Natural killer cell (primary cell): ENCODE results near the gene ADIPOR2. TPM values are rescaled to one million over a fixed set of nuclear protein-coding genes. Genes with fewer than 3 reads are reported as not detected.

Experiments used
- ATAC-seq, 3 donors: fragments of 150-1000 bp in 2 of 3; fragments of 200-7000 bp in 1 of 3; cut with Tn5 transposase; 1 replicate in 1 of 3; 2 replicates in 2 of 3; pipeline ENCODE4 v1.10.0; 2021; ENCODE audit warnings: mild to moderate bottlenecking in 2 of 3, moderate library complexity in 2 of 3
- DNase-seq, 2 donors: peaks; one replicate each; pipeline versions ENCODE4 v3.0.0 to v3.0.0-alpha.2; 2013 to 2021; ENCODE audit warnings: mixed read lengths in 1 of 2
- H3K27ac ChIP-seq: one replicate; pipeline ENCODE4 v1.5.1; 2013; ENCODE audit warnings: mild to moderate bottlenecking, low read length
- H3K27me3 ChIP-seq: one replicate; pipeline ENCODE4 v1.6.1; 2013; ENCODE audit warnings: low read length; ENCODE audit not compliant: control insufficient read depth, insufficient read depth
- H3K36me3 ChIP-seq: one replicate; pipeline ENCODE4 v1.6.1; 2013; ENCODE audit warnings: low read length; ENCODE audit not compliant: control insufficient read depth, insufficient read depth
- H3K4me1 ChIP-seq: one replicate; pipeline ENCODE4 v1.6.1; 2013; ENCODE audit warnings: low read length; ENCODE audit not compliant: control insufficient read depth, insufficient read depth
- H3K4me3 ChIP-seq: one replicate; pipeline ENCODE4 v1.5.1; 2013; ENCODE audit warnings: low read length
- H3K9me3 ChIP-seq: one replicate; pipeline ENCODE4 v1.6.1; 2013; ENCODE audit warnings: low read length; ENCODE audit not compliant: control insufficient read depth, insufficient read depth
- H3K27ac Mint-ChIP-seq, 2 donors: one replicate each; pipeline ENCODE4 v1.8.0; 2022; ENCODE audit warnings: mild to moderate bottlenecking in 2 of 2, mixed read lengths in 2 of 2, moderate library complexity in 1 of 2
- H3K27me3 Mint-ChIP-seq, 2 donors: one replicate each; pipeline ENCODE4 v1.8.0; 2022; ENCODE audit warnings: low read depth in 2 of 2, mixed read lengths in 2 of 2
- H3K36me3 Mint-ChIP-seq: one replicate; pipeline ENCODE4 v1.8.0; 2022; ENCODE audit warnings: mixed read lengths
- H3K4me1 Mint-ChIP-seq, 2 donors: one replicate each; pipeline ENCODE4 v1.8.0; 2022; ENCODE audit warnings: mixed read lengths in 2 of 2
- H3K4me3 Mint-ChIP-seq: one replicate; pipeline ENCODE4 v1.8.0; 2022; ENCODE audit warnings: mild to moderate bottlenecking, moderate library complexity, mixed read lengths
- H3K9me3 Mint-ChIP-seq, 2 donors: one replicate each; pipeline ENCODE4 v1.8.0; 2022; ENCODE audit warnings: mixed read lengths in 2 of 2
- CTCF ChIP-seq: fragments of 200-600 bp; IDR thresholded peaks from one replicate; pipeline ENCODE4 v1.8.0; 2022; ENCODE audit warnings: antibody characterized with exemption
- WGBS: methylation state at CpG from one replicate; pipeline ENCODE4 v1.1.7; 2013; ENCODE audit warnings: missing lambda C conversion rate; ENCODE audit not compliant: insufficient coverage; 5-methylcytosine and 5-hydroxymethylcytosine counted together
- intact Hi-C: fragments of 100-400 bp; cut with micrococcal nuclease; formaldehyde crosslinking; loops from one replicate; pipeline ENCODE4 v1.14.2; 2022
- total RNA-seq, 4 donors: library from RNA; stranded (reverse); fragments of 120-200 nt in 1 of 4; gene quantifications; one replicate each; pipeline versions ENCODE4 v1.2.3 to v1.2.4, GENCODE V29; 2013 to 2022

Gene ADIPOR2
- total RNA-seq, 3 donors from 2014 or later (not counting 1 experiment from before 2014, with no cell fraction given): 38.6 to 48.3 (median 44.0) TPM

GRCh38 chr12:1804545-1805332 lies 113.9 kb downstream of the ADIPOR2 start:
- H3K27me3 ChIP-seq: no peaks in the 10 kb centered on the region
- Mint-ChIP-seq H3K27me3 (no peaks in the 10 kb centered on the region), H3K4me1 (peaks cover 21 to 25% of the 10 kb centered on the region in 2 donors), H3K27ac (peak overlapping the region; percentile 76 to 79), H3K36me3 (no peaks in the 10 kb centered on the region), H3K4me3 (peak overlapping the region; percentile 60), H3K9me3 (no peaks in the 10 kb centered on the region)
- intact Hi-C loops: no loop called here
- H3K27ac ChIP-seq: peak overlapping the region; percentile 47
- H3K4me3 ChIP-seq: no peak overlapping the region
- TF ChIP-seq CTCF: no peak
- DNase-seq (peak; percentile 75 to 93), ATAC-seq (peak; percentile 90 to 99 (median 94))
- no peaks in the 10 kb centered on the region for H3K36me3 ChIP-seq
- H3K4me1 ChIP-seq: peaks cover 32% of the 10 kb centered on the region
- WGBS: 64% methylated on average over 25 of the region's 25 CpGs
- H3K9me3 ChIP-seq: no peaks in the 10 kb centered on the region

GRCh38 chr12:1805441-1806081 lies 114.7 kb downstream of the ADIPOR2 start:
- H3K36me3 ChIP-seq: no peaks in the 10 kb centered on the region
- no peaks in the 10 kb centered on the region for H3K9me3 ChIP-seq
- Mint-ChIP-seq H3K4me3 (no peak overlapping the region), H3K27ac (peak overlapping the region in 1 of 2 donors; percentile 79), H3K9me3 (no peaks in the 10 kb centered on the region), H3K4me1 (peaks cover 24 to 33% of the 10 kb centered on the region in 2 donors), H3K27me3 (no peaks in the 10 kb centered on the region), H3K36me3 (no peaks in the 10 kb centered on the region)
- TF ChIP-seq CTCF: no peak
- H3K4me3 ChIP-seq: no peak overlapping the region
- intact Hi-C loops: no loop called here
- 94% methylated on average over 16 of the region's 16 CpGs for WGBS
- ATAC-seq (no peak), DNase-seq (no peak)
- H3K27me3 ChIP-seq: no peaks in the 10 kb centered on the region
- peaks cover 40% of the 10 kb centered on the region for H3K4me1 ChIP-seq
- H3K27ac ChIP-seq: no peak overlapping the region

- H3K4me3 ChIP-seq: no peak overlapping the region
- intact Hi-C loops: no loop called here
- no peak for TF ChIP-seq CTCF
- 81% methylated on average over 7 of the region's 7 CpGs for WGBS
- Mint-ChIP-seq H3K27me3 (no peaks in the 10 kb centered on the region), H3K9me3 (no peaks in the 10 kb centered on the region), H3K36me3 (no peaks in the 10 kb centered on the region), H3K4me3 (peak overlapping the region; percentile 21), H3K4me1 (peaks cover 24 to 42% of the 10 kb centered on the region in 2 donors), H3K27ac (peak overlapping the region in 1 of 2 donors; percentile 64)
- H3K27ac ChIP-seq: no peak overlapping the region
- ATAC-seq: no peak
- no peaks in the 10 kb centered on the region for H3K27me3 ChIP-seq
- H3K4me1 ChIP-seq: peaks cover 50% of the 10 kb centered on the region
- H3K36me3 ChIP-seq: no peaks in the 10 kb centered on the region
- no peak for DNase-seq
- H3K9me3 ChIP-seq: no peaks in the 10 kb centered on the region
These were observed 115.6 kb downstream of the ADIPOR2 start for GRCh38 chr12:1806301-1807086.
